GM10266 (cell line): ENCODE measurements around the gene SERPINH1.

Experiments
- DNase-seq: peaks from one replicate; pipeline ENCODE4 v3.0.0; 2012; ENCODE audit errors: extremely low spot score
- CTCF ChIP-seq: IDR thresholded peaks from 2 replicates; pipeline ENCODE4 v1.5.1; 2012; ENCODE audit warnings: mild to moderate bottlenecking, low read depth; ENCODE audit not compliant: control insufficient read depth, insufficient read depth; ENCODE audit errors: missing control alignments

The SERPINH1 gene

GRCh38 chr11:75601494-75601893 is 39.4 kb downstream of the SERPINH1 start:
- no peak for TF ChIP-seq CTCF
- DNase-seq = no peak

- TF ChIP-seq CTCF = no peak
- DNase-seq = no peak
Observed at GRCh38 chr11:75602951-75603350, 40.9 kb downstream of the SERPINH1 start.

- TF ChIP-seq CTCF = no peak
- no peak for DNase-seq
Observed at GRCh38 chr11:75603791-75604736, 42.0 kb downstream of the SERPINH1 start.

GRCh38 chr11:75606099-75606498 is 44.0 kb downstream of the SERPINH1 start:
- no peak for TF ChIP-seq CTCF
- DNase-seq = no peak

- DNase-seq = no peak
- no peak for TF ChIP-seq CTCF
Observed at GRCh38 chr11:75611823-75612222, 49.8 kb downstream of the SERPINH1 start.

- TF ChIP-seq CTCF = no peak
- DNase-seq = no peak
Observed at GRCh38 chr11:75615751-75616150, 53.7 kb downstream of the SERPINH1 start.

- TF ChIP-seq CTCF = no peak
- no peak for DNase-seq
Observed at GRCh38 chr11:75616281-75616680, 54.2 kb downstream of the SERPINH1 start.
